Hepatic stellate cell (primary cell): ENCODE measurements around the gene RGS11.

Source experiments
- DNase-seq: peaks from one replicate; pipeline ENCODE4 v3.0.0; 2011; ENCODE audit warnings: low spot score

RGS11 gene

DNA sequence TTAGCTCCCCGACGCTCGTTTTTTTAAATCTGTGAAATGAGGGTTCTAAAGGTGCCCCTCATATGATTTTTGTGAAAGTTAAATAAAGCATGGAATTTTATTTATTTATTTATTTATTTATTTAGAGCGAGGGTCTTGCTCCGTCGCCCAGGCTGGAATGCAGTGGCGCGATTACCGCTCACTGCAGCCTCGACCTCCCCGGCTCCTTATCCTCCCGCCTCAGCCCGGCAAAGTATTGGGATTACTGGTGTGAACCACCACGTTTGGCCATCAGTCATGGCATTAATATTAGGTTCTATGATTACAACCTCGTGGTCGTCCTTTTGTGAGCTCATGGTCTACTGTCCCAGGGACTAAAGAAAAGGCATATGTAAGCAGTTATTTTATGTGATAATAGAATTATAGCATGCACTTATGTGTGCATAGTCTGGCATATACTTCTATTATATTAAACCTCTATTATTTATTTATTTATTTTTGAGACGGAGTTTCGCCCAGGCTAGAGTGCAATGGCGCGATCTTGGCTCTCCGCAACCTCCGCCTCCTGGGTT, 45.9 kb downstream of the RGS11 start:
- no peak for DNase-seq

DNA sequence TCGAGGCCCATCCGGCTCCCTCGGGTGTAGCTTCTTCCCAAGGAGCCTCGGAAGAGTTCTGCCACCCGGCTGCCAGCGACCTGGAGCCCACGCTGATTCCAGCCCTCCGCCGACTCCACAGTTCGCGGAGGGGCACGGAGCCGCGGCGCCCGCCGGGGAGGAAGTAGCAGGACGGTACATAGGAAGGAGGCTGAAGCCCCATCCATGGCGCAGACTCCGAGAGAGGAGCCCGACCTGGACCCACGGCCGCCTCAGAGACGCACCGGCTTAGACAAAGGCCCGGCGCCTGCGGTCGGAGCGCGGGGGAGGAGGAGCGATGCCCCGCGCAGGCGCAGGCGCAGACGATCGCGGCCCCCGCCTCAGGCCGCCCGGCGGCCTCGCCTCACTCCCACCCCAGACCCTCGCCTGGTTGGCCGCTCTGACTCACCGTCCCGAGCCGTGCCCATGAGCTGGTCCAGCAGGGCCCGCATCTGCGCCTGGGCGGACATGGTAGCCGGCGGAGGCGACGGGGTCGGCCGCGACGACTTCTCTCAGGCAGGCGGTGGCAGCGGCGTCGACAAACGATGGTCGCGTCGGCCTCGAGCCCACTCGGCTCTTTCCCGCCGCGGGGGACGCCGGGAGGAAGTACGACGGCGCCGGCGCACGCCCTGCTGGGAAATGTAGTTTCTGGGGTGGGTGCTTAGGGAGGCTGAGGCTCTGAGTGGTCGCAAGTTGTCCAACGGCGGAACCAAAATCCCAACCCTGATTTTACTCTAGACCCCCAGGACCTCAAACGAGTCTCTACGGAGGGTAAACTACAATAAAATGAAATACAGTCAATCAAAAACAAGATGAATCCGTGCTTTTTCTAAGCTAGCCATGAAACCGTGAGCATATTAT, 46.7 kb downstream of the RGS11 start, which contains the start of gene LUC7L:
Gene LUC7L (minus strand): TSS at position 598 of the 879 bp plus-strand sequence. CDS start 110 bp downstream, at position 488.
- peak; percentile 94 for DNase-seq

DNA sequence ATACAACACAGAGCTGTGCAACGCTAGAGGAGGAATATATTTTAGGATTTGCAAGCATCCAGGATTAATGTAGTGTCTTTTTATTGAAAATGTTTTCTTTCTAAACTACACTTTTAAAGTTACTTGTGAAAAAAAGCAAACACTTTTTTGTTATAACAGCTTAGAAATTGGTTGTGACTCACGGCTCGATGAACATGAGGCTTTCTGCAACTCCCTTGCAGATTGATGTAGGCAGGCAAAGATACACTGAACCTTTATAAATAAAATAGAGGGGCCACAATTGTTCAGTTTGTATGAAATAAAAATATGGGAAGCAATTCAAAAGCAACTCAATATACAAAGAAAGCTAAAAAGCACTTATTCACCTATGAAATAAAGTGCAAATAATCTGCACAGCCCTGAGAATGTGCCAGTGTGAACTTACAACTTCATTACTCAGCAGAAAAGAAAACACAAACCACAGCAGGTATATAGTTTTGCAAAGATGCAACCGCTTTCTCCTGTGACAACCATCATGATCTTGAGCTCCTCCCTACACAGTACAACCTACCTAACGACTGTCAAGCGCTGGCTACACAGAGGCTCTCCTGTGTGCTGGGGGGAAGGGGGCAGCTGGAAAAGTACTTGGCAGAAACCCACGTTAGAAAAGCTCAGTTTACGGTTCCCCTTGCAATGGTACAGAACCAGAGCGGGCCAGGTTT, 47.4 kb downstream of the RGS11 start:
- DNase-seq = peak; percentile 22

GRCh38 chr16:220021-220420, 55.7 kb downstream of the RGS11 start:
- no peak for DNase-seq
